PC-9 (cell line): ENCODE data around the gene MEAF6.

Source experiments
- CTCF ChIP-seq: fragments of 200-600 bp; sonication (generic); conservative IDR thresholded peaks from 2 replicates; pipeline ENCODE4 v1.6.1; 2017; ENCODE audit warnings: mixed run types, antibody characterized with exemption, mild to moderate bottlenecking, moderate library complexity
- EZH2 ChIP-seq: fragments of 200-600 bp; sonication (generic); IDR thresholded peaks from 2 replicates; pipeline ENCODE4 v1.8.0; 2017; ENCODE audit warnings: antibody characterized with exemption, low read depth

GRCh38 chr1:37556712-37557196 lies 42.2 kb upstream of the MEAF6 start, which contains the start of gene DNALI1:
- TF ChIP-seq EZH2 (no peak), CTCF (no peak)
